Activated CD4-positive, alpha-beta T cell treated with anti-CD3 and anti-CD28 coated beads for 48 hours (primary cell): Measurements from ENCODE around the gene HOXD13.
A peak's percentile ranks its signal among the peaks of the same experiment; 100 is the strongest.

Source experiments
- DNase-seq: peaks from one replicate; pipeline ENCODE4 v3.0.0-alpha.2; 2020

Gene HOXD13

DNA sequence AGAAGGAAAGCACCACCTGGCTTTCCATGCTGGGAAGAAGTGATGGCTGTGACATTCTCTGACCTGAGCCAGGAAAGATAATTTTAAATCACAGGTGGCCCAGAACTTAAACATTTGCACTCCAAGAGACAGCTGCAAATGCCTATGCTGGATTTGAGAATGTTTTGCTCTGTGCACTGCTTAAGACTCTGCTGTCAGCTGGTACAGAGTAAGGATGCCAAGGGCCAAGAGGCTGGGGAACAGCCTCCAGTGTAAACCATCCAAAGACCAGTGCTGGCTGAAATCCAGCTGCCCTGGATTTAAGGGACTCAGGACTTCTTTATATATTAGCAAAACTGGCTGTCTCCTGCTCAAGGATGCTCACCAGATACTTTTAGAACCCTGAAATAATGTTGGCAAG is 40.9 kb downstream of the HOXD13 start:
- no peak for DNase-seq

DNA sequence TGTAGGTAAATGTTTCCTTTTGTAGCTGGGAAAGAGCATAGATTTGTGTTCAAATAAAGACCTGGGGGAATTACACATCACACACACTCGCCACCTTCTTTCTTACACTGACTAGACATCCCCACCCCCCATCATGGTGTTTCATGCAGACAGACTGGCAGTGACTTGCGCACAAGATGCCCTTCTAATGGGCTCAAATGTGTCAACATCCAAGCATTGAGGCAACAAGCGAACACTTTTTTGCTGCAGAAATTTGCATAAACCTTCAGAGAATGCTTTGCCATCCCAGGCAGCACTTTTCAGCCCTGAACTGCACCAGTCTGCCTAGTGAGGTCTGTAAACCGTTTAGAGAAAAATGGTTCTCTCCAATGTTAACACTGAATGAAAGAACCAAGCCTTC is 41.5 kb downstream of the HOXD13 start:
- DNase-seq = no peak

DNA sequence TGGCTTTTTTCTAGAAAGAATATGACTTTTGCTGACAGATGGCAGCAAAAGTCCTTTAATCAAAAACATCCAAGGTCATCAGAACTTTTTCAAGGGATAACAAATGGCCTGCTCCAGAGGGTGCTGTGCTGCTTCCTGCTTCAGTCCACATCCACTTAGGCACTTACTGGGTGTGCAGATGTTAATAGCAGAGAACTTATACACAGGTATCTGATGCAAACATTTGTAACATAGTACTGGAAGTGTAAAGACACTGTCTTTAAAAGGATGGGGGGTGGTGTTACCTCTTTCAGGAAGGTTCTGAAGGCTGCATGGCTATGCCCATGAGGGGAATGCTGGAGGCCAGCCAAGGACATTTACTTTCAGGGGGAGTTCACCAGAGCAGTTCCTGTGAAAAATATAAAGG is 42.5 kb downstream of the HOXD13 start:
- DNase-seq = no peak

DNA sequence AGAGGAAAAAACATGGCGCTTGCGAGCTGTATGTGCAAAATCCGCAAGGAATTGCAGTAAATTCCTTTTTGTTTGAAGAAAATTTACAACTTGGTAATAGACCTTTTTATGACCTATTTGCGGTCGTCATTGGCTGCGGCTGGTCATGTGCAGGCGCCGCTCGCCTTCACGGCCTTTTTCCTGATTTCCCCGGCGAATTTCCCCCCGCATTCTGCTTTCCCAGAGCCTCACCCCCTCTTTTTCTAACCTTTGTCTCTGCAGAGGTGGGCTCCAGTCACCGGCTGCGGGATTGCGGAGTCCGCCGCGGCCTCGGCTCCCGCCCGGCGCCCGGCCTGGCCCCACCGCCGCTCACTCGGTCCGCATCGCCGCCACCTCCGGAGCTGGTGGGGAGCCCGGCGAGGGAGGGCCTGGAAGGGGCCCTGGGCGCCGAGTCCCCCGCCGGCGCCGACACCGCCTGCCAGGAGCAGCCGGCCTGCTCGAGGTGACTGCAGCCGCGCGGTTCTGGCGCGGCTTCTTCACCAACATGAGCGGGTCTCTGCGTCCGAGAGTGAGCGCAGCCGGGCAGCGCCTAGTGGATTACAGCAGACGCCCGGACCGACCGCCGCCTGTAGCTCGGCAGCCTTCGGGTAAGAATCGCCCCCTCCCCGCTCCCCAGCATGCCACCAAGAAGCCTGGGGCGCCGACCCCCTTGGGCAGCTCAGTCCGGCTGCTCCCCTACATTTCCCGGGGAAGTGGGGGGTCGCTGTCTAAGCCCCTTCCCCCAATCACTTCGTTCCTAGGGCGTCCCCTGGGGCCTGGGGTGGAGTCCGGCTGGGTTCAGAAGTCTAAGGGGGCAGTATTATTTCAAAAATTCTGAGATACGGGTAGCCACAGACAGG is 44.1 kb downstream of the HOXD13 start:
- DNase-seq = no peak

DNA sequence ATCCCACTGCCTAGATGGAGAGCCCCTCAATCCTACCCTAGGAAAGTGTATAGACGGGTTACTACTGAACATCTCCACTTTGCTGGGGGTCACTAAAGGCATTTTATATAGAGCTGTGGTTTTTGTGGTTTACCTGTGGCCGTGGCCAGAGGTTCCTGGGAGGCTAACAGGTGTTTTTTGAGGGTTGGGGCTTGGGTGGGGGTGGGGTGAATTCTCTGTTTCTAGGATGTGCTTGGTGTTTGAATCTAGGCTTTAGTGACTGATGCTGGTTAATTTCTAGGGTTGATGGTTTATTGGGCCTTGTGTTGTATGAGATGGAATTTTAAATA is 44.7 kb downstream of the HOXD13 start:
- DNase-seq = no peak

DNA sequence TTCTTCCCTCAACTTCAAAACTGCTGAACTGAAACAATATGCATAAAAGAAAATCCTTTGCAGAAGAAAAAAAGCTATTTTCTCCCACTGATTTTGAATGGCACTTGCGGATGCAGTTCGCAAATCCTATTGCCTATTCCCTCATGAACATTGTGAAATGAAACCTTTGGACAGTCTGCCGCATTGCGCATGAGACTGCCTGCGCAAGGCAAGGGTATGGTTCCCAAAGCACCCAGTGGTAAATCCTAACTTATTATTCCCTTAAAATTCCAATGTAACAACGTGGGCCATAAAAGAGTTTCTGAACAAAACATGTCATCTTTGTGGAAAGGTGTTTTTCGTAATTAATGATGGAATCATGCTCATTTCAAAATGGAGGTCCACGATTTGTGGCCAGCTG is 45.4 kb downstream of the HOXD13 start:
- DNase-seq = no peak

DNA sequence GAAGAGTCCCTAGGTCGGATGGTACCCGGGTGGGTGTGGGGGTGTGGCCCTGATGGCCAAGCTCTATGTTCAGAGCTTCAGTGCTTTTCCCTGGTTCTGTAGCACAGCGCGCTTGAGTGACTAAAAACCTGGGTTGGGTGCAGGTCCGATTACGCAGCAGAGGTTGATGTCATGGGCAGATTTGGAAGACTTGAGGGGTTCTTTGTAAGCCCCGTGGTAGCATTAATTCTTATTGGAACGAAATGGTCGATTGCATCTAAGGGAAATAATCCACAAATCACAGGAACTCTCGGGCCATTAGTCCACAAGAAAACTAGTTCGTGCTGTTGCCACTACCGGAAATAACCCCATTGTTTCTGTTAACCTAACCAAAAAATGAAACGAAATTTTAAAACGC is 46.0 kb downstream of the HOXD13 start:
- DNase-seq = no peak

DNA sequence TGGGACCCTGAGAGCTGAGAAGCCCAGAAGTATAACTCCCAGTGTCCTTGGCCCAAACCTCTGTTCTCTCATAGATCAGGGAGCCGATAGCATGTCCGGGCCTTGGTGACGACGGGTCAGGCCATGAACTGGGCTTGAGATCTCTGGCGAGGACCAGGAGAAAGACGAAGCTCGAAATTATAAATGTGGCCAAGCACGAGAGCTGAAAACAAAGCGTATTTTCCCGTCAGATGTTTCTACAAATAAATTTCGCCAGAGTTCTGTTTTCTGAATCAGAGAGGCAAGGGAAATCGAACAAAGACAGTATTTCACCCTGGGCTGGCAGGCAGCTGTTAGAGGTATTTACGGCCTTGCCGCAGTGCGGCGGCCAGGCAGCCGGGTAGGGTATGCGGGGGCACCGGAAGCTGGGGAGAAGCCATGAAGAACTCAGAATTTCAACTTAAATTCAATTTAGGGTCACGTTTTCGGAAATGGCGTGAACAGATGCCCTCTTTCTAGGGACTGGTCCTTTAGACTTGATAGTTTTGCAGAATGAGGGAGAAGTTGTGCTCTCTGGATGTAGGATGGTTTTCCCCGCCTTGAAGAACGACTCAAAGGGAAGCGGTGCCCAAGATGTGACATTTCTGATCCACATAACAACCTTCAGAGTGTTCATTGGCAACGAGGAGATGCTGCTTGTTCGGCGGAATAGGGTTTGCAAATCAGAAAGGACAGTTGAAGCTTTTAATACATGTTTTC is 46.6 kb downstream of the HOXD13 start:
- DNase-seq = no peak

DNA sequence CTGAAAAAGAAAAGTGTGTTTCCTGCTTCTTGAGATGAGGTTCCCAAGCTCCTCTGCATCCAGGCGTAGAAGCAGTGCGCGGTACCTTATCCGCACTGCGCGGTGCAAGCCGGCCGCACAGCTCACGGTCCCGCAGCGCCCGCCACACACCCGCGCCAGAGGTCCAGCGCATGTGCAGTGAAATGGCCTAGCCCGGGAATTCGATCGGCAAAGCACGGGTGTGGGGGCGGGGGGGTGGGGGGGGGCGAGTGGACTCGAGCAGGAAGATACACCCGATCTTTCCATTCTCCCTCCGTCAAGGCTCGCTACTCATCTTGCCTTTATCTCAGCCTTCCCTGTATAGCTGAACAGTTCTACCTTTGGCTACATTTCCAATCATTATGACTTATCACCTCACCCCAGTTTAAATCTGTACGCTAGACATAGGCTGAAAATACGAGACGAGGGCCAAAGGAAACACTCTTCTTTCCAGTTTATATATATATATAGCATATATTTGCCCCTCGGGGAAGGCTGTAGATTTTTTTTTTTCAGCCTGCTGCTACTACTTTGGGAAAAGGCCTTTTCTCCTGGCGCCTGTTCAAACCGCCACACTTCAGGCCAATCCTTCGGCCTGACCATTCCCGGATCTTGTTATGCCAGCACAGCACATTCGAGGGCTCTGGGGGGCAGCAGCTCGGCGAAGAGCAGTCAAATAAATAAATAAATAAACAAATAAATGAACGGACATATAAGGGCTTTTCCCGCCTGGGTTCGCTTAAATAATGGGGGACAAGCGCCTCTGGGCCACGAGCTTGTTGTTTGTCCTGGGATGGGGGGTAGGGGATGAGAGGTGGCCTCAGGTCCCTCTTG is 47.4 kb downstream of the HOXD13 start:
- no peak for DNase-seq

DNA sequence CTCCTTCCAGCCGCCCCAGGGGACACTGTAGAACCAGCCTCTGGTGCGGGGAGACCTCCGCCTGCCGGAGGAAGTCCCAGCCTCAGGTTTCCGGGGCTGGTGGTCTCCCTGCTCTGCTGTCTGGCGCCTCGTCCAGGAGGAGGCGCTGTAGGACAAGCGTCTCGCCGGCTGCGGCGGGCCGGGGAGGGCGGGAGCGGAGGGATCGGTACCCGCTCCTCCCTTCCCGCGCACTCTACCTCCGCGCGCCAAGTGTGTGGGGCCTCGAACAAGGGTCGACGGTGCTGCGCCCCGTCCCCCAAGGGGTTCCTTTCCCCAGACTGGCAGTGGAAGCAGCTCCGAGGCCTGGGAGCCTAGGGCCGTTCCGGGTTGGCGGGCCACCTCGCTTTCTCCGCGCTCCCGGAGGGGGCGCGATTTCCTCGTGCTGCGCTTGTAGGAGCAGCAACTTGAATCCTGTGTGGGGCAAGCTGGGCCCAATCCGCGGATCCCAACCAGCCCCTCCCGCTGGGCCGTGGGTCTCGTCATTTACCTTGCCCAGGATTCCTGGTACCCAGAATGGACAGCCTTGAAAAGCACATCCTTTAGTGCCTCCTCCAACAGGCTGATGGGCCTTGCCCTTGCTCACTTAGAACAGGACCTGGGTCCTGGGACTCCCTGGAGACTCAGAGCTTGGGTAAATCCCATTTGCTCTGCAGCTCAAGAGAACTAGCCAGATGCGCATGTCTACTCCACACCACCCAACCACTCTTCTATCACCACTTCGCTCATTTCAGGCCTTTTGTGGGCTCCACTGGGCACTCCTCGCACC is 48.2 kb downstream of the HOXD13 start:
- DNase-seq = peak; percentile 80

DNA sequence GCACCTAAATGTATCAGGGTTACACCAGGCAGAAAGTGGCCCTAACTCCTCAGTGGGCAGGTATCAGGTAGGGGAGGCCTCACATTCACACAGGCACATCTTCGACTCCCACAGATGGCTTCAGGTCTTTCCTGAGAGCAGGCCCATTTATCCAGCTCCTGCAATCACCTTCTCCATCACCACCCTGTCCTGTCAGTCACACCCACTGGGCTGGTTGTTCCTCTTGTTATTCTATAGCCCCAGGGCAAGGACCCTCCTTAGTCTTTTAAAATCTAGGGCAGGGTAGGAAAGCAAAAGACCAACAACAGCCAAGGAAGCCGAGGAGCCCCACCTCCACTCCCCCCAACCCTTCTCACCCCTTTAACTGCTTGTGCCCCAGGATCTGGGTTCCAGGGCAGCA is 49.8 kb downstream of the HOXD13 start:
- no peak for DNase-seq
